Ovary (tissue), 3 donors: Measurements from ENCODE around the gene QTRT2.

ENCODE experiments used
- CTCF ChIP-seq, 3 donors: fragments of 450-650 bp in 2 of 3; fragments of 200-600 bp in 1 of 3; IDR thresholded peaks; one replicate each; pipeline versions ENCODE4 v1.5.1 to v1.8.0; 2016 to 2022; ENCODE audit warnings: antibody characterized with exemption in 3 of 3, mild to moderate bottlenecking in 1 of 3
- EP300 ChIP-seq: sonication (generic); formaldehyde crosslinking; IDR thresholded peaks from one replicate; pipeline ENCODE4 v1.6.1; 2017; ENCODE audit warnings: antibody characterized with exemption
- POLR2A ChIP-seq: fragments of 450-650 bp; IDR thresholded peaks from one replicate; pipeline ENCODE4 v1.6.1; 2017; ENCODE audit warnings: antibody characterized with exemption, mild to moderate bottlenecking, moderate library complexity
- donor health status: DM: no; HTN: no; CAD: no.

- no peak for TF ChIP-seq CTCF (IDR thresholded peaks at IDR 0.05)
- TF ChIP-seq POLR2A, result no peak
- no peak for TF ChIP-seq EP300
These were observed 76.0 kb downstream of the QTRT2 start for GRCh38 chr3:114132500-114132899.
